IMR-90 (cell line): Measurements from ENCODE around the gene LOXL3.

Experiments used
- CEBPB ChIP-seq: IDR thresholded peaks from 2 replicates; pipeline ENCODE4 v1.6.1; 2012; ENCODE audit warnings: low read depth, low read length, improper control_type of control experiment
- CHD1 ChIP-seq: IDR thresholded peaks from 2 replicates; pipeline ENCODE4 v1.6.1; 2012; ENCODE audit warnings: low read depth, low read length, improper control_type of control experiment
- CTCF ChIP-seq: conservative IDR thresholded peaks from 2 replicates; pipeline ENCODE4 v1.5.1; 2012; ENCODE audit warnings: mild to moderate bottlenecking, low read depth, low read length, improper control_type of control experiment
- RAD21 ChIP-seq: IDR thresholded peaks from 2 replicates; pipeline ENCODE4 v1.6.1; 2012; ENCODE audit warnings: low read length, improper control_type of control experiment
- RFX5 ChIP-seq: IDR thresholded peaks from 2 replicates; pipeline ENCODE4 v1.8.0; 2012; ENCODE audit warnings: low read depth, mild to moderate bottlenecking, low read length, moderate library complexity
- TF ChIP-seq, protein P1 (sequence below): fragments of 150-350 bp; IDR thresholded peaks from 2 replicates; pipeline ENCODE4 v1.6.1; 2016; ENCODE audit warnings: low read depth, mild to moderate bottlenecking, low read length, moderate library complexity, borderline replicate concordance

GRCh38 chr2:74596584-74596983 is 42.8 kb upstream of the LOXL3 start:
- TF ChIP-seq CTCF, result no peak
- TF ChIP-seq CEBPB, result no peak
- no peak for TF ChIP-seq RFX5
- no peak for TF ChIP-seq CHD1
- TF ChIP-seq, protein P1, sequence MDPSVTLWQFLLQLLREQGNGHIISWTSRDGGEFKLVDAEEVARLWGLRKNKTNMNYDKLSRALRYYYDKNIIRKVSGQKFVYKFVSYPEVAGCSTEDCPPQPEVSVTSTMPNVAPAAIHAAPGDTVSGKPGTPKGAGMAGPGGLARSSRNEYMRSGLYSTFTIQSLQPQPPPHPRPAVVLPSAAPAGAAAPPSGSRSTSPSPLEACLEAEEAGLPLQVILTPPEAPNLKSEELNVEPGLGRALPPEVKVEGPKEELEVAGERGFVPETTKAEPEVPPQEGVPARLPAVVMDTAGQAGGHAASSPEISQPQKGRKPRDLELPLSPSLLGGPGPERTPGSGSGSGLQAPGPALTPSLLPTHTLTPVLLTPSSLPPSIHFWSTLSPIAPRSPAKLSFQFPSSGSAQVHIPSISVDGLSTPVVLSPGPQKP, result no peak
- no peak for TF ChIP-seq RAD21
